Measurements from ENCODE around the gene ST3GAL2. TPM values are rescaled to one million over a fixed set of nuclear protein-coding genes. Genes with fewer than 3 reads are reported as not detected.

The ST3GAL2 gene
- total and polyA plus RNA-seq, 8 donors, result 2.6 to 51.3 (median 11.7) TPM

DNA sequence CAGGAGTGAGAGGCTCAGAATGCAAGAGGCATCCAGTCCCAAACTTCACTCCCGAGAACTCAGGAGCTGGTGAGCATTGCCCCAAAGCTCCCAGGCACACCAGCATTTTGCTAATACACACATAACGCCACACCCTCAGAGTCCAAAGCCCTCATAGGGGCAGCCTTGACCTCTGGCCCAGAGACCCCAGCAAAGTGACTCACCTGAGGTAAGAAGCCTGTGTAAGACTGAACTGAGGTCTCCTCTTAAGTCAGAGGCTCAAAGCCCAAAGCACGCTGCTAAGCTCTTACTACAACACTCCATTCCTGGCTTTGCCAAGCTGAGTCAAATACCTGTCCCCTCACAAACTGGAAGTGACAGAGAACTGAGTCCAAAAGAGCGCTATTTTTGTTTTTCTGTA, 16.4 kb downstream of the ST3GAL2 start:
- 82 to 98% (median 92%) methylated on average over 4 of the region's 4 CpGs for WGBS, 5 donors
- intact Hi-C loops (cut with DNase I; ENCODE audit: low total_unique reads), result no loop called here

DNA sequence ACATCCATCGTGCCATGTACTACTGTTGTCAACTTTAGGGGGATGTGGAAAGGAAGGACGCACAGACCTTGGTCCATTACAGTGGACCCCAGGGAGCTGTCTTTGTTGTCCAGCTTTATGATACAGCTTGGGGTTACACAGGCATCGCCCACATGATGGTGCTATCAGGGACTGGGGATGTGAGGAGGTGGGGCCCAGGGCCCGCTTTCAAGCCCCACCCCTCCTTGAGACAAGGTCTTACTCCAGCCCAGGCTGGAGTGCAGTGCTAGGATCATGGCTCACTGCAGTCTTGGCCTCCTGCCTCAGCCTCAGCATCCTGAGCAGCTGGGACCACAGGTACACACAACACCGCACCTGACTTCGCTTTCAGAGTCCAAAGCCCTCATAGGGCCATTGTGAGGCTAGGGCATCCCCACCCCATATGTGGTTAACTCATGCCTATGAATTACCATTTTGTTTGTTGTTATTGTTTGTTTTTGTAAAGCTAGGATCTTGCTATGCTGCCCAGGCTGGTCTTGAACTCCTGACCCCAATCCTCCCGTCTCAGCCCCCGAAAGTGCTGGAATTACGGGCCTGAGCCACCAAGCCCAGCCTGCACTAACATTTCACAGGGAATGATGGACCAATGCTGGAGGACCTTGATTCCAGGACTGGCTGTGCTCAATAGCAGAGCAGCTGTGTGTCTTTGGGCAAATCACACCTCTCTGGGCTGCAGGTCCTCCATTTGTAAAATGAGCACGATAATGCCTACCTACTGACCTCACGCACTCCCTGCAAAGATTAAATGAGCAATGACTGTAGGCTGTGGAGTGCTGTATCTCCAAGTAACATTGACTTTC, 17.2 kb downstream of the ST3GAL2 start:
- 89 to 94% (median 94%) methylated on average over 9 to 11 of the region's 11 CpGs for WGBS, 5 donors
- H3K4me1 ChIP-seq, result peaks cover 6 to 68% (median 20%) of the 10 kb centered on the region in 4 donors
- DNase-seq, result no peak

More for the DNA sequence above, 16.4 kb downstream of the ST3GAL2 start:
- no peak for TF ChIP-seq EP300 (IDR thresholded peaks at IDR 0.05)
- no peak for TF ChIP-seq POLR2A (IDR thresholded peaks at IDR 0.05)
- TF ChIP-seq POLR2AphosphoS5 (IDR thresholded peaks at IDR 0.05), result no peak
- TF ChIP-seq, protein P1, sequence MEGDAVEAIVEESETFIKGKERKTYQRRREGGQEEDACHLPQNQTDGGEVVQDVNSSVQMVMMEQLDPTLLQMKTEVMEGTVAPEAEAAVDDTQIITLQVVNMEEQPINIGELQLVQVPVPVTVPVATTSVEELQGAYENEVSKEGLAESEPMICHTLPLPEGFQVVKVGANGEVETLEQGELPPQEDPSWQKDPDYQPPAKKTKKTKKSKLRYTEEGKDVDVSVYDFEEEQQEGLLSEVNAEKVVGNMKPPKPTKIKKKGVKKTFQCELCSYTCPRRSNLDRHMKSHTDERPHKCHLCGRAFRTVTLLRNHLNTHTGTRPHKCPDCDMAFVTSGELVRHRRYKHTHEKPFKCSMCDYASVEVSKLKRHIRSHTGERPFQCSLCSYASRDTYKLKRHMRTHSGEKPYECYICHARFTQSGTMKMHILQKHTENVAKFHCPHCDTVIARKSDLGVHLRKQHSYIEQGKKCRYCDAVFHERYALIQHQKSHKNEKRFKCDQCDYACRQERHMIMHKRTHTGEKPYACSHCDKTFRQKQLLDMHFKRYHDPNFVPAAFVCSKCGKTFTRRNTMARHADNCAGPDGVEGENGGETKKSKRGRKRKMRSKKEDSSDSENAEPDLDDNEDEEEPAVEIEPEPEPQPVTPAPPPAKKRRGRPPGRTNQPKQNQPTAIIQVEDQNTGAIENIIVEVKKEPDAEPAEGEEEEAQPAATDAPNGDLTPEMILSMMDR (IDR thresholded peaks at IDR 0.05), result no peak
- H3K27me3 ChIP-seq, result no peaks in the 10 kb centered on the region
- no peak overlapping the region for H3K4me3 ChIP-seq
- no peaks in the 10 kb centered on the region for H3K9me3 ChIP-seq
- peak in 1 of 2 donors; percentile 27 for DNase-seq
- H3K27ac ChIP-seq, result peak overlapping the region in 1 of 5 donors; percentile 62
- H3K36me3 ChIP-seq, result peaks cover 0 to 4% (median 0%) of the 10 kb centered on the region in 4 donors
- H3K4me1 ChIP-seq, result peaks cover 10 to 77% (median 25%) of the 10 kb centered on the region in 4 donors

DNA sequence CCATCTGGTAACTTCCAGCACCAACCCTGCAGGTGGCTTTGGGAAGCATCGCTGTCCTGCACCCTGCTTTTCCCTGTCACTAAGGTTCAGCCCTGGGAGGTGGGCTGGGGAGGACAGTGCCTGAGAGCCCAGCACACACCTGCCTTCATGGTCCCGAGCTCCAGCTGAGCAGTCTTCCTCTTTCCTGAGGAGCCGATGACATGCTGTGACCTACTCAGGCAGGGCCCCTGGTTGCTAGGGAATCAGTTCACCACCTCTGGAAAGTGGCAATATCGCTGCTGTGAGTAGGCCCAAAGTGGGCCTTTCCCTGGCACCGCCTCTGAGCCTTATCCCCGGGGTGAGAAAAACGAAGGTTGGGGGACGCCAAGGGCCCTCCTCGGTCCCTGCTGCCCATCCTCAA, 17.9 kb downstream of the ST3GAL2 start:
- peaks cover 0 to 4% (median 0%) of the 10 kb centered on the region in 4 donors for H3K36me3 ChIP-seq
- no peaks in the 10 kb centered on the region for H3K9me3 ChIP-seq
- WGBS, 5 donors, result 80 to 89% (median 87%) methylated on average over 9 of the region's 9 CpGs
- intact Hi-C loops (cut with DNase I; ENCODE audit: low total_unique reads), result no loop called here
- H3K4me3 ChIP-seq, result no peak overlapping the region
- no peaks in the 10 kb centered on the region for H3K27me3 ChIP-seq
- H3K4me1 ChIP-seq, result peaks cover 6 to 62% (median 20%) of the 10 kb centered on the region in 4 donors
- no peak overlapping the region for H3K27ac ChIP-seq
- no peak for DNase-seq
- TF ChIP-seq EP300 (IDR thresholded peaks at IDR 0.05) (no peak), POLR2AphosphoS5 (IDR thresholded peaks at IDR 0.05) (no peak), POLR2A (IDR thresholded peaks at IDR 0.05) (no peak)
- TF ChIP-seq, protein P1 (IDR thresholded peaks at IDR 0.05), result no peak

More for the DNA sequence above, 17.2 kb downstream of the ST3GAL2 start:
- H3K27me3 ChIP-seq, result no peaks in the 10 kb centered on the region
- no peak overlapping the region for H3K27ac ChIP-seq
- no peak for TF ChIP-seq POLR2A (IDR thresholded peaks at IDR 0.05)
- TF ChIP-seq EP300 (IDR thresholded peaks at IDR 0.05), result no peak
- TF ChIP-seq POLR2AphosphoS5 (IDR thresholded peaks at IDR 0.05), result no peak
- TF ChIP-seq, protein P1 (IDR thresholded peaks at IDR 0.05), result no peak
- H3K9me3 ChIP-seq, result no peaks in the 10 kb centered on the region
- intact Hi-C loops (cut with DNase I; ENCODE audit: low total_unique reads), result no loop called here
- H3K36me3 ChIP-seq, result peaks cover 0 to 4% (median 0%) of the 10 kb centered on the region in 4 donors
- no peak overlapping the region for H3K4me3 ChIP-seq

DNA sequence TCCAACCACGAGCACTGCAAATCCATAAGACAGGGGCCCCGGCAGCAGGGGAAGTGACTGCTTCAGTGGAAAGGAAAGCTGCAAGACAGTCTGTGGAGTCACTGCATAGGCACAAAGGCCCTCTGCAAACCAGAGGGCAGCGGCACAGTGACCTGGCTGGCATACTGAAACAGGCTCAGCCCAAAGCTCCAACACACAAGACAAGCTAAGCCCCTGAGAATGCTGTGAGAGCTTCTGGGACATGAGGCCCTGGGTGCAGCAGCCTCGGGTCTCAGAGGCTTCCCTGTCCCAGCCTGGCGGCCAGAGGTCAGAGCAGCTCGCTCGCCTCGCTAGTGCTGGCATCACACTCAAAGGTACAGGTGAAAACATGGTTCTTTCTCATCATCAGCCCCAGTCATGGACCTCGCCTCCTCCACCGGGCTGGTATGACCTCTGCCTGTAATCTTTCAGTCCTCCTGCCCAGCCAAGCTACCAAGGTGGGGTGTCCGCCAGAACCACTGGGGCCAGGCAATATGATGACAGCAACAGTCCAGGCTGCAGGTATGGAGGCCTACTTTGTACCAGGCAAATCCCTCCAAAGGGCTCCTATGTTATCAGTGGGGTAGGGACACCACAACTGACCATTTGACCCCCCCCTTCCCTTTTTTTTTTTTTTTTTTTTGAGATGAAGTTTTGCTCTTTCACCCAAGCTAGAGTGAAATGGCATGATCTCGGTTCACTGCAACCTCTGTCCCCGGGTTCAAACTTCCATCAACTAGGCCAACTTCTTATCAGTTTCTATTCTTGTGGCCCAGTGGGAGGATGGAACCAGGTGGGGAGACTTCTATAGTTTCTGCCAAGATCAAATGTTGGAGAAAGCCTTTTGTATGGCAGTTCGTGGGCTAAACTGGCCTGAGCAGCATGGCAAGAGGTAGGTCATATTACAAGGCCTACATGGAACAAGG, 19.2 kb downstream of the ST3GAL2 start:
- H3K4me3 ChIP-seq, result no peak overlapping the region
- no peaks in the 10 kb centered on the region for H3K27me3 ChIP-seq
- DNase-seq, result no peak
- 66 to 84% (median 80%) methylated on average over 10 to 14 of the region's 14 CpGs for WGBS, 5 donors
- peaks cover 6 to 56% (median 20%) of the 10 kb centered on the region in 4 donors for H3K4me1 ChIP-seq
- no peaks in the 10 kb centered on the region for H3K9me3 ChIP-seq
- no peak for TF ChIP-seq POLR2A (IDR thresholded peaks at IDR 0.05)
- TF ChIP-seq, protein P1 (IDR thresholded peaks at IDR 0.05), result no peak
- TF ChIP-seq EP300 (IDR thresholded peaks at IDR 0.05), result no peak
- no peak for TF ChIP-seq POLR2AphosphoS5 (IDR thresholded peaks at IDR 0.05)
- intact Hi-C loops (cut with DNase I; ENCODE audit: low total_unique reads), result no loop called here
- H3K36me3 ChIP-seq, result peaks cover 0 to under 1% (median 0%) of the 10 kb centered on the region in 4 donors
- H3K27ac ChIP-seq, result no peak overlapping the region
